GM06990 (cell line): ENCODE data around the gene NOSIP.

Experiments
- DNase-seq: peaks from one replicate; pipeline ENCODE4 v3.0.0-alpha.2; 2011; ENCODE audit not compliant: insufficient read length; ENCODE audit errors: extremely low read depth
- H3K27me3 ChIP-seq: replicated peaks from 2 replicates; pipeline ENCODE4 v1.6.0; 2011; ENCODE audit warnings: low read length; ENCODE audit not compliant: control insufficient read depth, insufficient read depth
- H3K36me3 ChIP-seq: 2 replicates; pipeline ENCODE4 v1.5.1; 2011; ENCODE audit warnings: low read length; ENCODE audit not compliant: control insufficient read depth, insufficient read depth
- H3K4me3 ChIP-seq: replicated peaks from 2 replicates; pipeline ENCODE4 v1.5.1; 2011; ENCODE audit warnings: low read depth, mild to moderate bottlenecking, control low read depth, low read length
- TF ChIP-seq, protein P1 (sequence below): IDR thresholded peaks from 2 replicates; pipeline ENCODE4 v1.5.1; 2011; ENCODE audit warnings: low read length, control low read depth, mild to moderate bottlenecking, inconsistent platforms; ENCODE audit not compliant: insufficient read depth, poor library complexity, severe bottlenecking

NOSIP gene

DNA sequence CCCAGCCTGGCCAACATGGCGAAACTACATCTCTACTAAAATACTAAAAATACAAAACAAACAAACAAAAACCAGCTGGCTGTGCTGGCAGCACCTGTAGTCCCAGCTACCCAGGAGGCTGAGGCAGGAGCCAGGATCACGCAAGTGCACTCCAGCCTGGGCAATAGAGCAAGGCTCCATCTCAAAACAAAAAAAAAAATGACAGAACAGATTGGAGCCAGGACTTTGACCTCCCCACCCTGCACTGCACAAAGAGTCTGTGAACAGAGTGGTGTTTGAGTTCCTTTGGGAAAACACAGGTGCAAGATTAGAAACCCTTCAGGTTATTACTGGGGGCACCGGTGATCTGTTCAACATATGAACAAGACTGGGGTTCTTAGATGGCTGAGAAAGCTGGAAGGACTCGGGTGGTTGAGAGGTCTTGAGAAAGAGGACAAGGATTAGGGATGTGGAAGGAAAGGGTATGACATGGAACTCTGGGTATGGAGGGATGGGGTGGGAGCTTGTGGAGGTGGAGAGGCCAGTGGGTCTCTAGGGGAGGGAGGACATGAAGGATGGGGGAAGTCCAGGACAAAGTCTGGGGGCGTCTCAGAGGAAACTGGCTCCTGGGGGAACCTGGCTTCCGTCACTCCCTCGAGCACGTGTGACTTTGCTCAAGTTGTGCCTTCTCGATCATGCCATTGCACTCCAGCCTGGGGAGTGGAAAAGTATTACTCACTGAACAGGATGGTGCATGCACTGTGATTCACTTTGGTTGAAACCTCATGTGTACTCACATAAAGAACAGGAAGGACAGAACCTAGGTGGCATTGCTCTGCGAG, 26.7 kb downstream of the NOSIP start:
- TF ChIP-seq, protein P1, sequence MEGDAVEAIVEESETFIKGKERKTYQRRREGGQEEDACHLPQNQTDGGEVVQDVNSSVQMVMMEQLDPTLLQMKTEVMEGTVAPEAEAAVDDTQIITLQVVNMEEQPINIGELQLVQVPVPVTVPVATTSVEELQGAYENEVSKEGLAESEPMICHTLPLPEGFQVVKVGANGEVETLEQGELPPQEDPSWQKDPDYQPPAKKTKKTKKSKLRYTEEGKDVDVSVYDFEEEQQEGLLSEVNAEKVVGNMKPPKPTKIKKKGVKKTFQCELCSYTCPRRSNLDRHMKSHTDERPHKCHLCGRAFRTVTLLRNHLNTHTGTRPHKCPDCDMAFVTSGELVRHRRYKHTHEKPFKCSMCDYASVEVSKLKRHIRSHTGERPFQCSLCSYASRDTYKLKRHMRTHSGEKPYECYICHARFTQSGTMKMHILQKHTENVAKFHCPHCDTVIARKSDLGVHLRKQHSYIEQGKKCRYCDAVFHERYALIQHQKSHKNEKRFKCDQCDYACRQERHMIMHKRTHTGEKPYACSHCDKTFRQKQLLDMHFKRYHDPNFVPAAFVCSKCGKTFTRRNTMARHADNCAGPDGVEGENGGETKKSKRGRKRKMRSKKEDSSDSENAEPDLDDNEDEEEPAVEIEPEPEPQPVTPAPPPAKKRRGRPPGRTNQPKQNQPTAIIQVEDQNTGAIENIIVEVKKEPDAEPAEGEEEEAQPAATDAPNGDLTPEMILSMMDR = no peak
- Histone ChIP-seq H3K4me3 (no peak overlapping the region), H3K36me3 (peaks cover 16% of the 10 kb centered on the region), H3K27me3 (no peaks in the 10 kb centered on the region)
- no peak for DNase-seq

DNA sequence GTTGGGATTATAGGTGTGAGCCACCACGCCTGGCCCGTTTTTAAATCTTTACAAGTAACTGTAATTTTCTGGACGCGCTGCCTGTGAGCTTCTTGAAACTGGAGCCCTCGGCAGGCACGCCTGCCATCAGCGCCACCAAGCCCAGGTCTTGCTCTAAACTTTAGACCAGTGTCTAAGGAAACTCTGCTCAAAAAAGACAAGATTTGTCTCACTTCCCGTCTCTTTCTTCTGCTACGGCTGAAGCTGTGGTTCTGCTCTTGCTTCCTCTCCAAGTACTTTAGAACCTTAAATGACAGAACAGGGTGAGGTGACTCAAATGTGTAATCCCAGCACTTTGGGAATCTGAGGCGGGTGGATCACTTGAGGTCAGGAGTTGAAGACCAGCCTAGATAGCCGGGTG, 27.6 kb downstream of the NOSIP start:
- no peak overlapping the region for H3K4me3 ChIP-seq
- H3K27me3 ChIP-seq = no peaks in the 10 kb centered on the region
- H3K36me3 ChIP-seq = peaks cover 12% of the 10 kb centered on the region
- TF ChIP-seq, protein P1 = no peak
- no peak for DNase-seq

DNA sequence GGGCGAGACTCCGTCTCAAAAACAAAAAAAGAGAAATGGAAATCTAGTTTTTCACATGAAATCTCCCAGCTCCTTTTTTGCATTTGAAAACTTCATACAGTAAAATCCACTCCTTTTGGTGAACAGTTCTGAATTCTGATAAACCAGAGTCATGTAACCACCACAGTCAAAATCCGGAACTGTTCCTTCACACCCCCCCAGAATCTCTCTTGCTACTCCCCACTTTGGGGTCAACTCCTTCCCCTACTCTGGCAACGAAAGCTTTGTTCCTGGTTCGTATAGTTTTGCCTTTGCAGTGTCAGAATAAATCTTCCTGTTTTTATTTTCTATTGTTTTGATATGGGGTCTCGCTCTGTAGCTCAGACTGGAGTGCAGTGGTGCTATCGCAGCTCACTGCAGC, 28.8 kb downstream of the NOSIP start:
- TF ChIP-seq, protein P1 = no peak
- H3K36me3 ChIP-seq = peaks cover 5% of the 10 kb centered on the region
- H3K4me3 ChIP-seq = no peak overlapping the region
- DNase-seq = no peak
- H3K27me3 ChIP-seq = no peaks in the 10 kb centered on the region

DNA sequence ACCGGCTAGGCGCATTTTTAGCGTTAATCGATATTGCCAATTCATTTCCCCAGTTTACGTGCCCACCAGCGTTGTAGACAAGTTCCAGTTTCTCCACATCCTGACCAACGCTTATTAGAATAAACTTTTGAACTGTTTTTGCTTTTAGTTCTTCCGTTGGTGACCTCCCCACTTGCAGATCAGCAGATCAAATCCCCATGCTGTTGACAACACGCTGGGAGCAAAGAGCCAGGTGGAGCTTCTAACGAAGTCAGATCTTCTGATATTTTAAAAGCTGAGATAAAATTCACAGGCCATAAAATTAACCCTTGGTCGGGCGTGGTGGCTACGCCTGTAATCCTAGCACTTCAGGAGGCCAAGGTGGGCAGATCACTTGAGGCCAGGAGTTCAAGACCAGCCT, 31.3 kb downstream of the NOSIP start:
- no peaks in the 10 kb centered on the region for H3K27me3 ChIP-seq
- H3K36me3 ChIP-seq = no peaks in the 10 kb centered on the region
- DNase-seq = no peak
- H3K4me3 ChIP-seq = no peak overlapping the region
- TF ChIP-seq, protein P1 = no peak

DNA sequence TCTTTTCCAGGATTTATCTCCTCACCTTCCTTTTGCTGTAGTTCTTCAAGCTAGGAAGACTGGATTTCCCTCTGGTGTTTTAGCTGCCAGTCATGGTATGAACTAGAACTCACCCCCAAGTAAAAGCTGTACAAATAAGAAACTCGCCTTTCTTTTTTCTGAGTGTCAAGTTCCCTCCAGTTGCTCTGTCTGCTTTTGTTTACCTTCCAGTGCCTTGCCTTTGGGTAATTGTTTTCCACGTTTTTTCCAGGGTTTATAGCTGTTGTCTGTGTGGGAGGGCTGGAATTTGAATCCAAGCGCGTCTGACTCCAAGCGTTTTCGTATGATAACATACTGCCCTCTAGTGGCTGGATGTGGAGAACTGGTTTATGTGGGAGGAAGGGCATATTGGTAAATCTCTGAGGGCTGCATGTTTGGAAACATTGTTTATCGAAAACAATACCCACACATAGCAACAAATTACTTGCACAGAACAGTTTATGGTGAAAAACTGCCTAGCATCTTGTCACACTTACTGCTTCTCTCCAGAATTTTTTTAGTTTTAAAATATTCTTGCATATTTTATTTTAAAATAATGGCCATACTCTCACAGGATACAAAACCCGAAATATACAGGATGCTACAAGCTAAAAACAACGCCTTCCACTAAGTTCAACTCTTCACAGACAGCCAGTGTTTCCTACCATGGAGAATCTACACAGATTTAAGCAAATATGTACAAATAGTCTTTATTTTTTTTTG, 33.4 kb downstream of the NOSIP start:
- H3K27me3 ChIP-seq = no peaks in the 10 kb centered on the region
- H3K4me3 ChIP-seq = no peak overlapping the region
- no peak for DNase-seq

More for the DNA sequence above, 33.4 kb downstream of the NOSIP start:
- no peaks in the 10 kb centered on the region for H3K36me3 ChIP-seq
- TF ChIP-seq, protein P1 = peak; percentile 74
